K562 (cell line): ENCODE measurements around the gene CEP85L. TPM values are rescaled to one million over a fixed set of nuclear protein-coding genes. Genes with fewer than 3 reads are reported as not detected.

Experiments used
- ATF7 ChIP-seq: fragments of 450-650 bp; IDR thresholded peaks from 2 replicates; pipeline ENCODE4 v1.7.1; 2014; ENCODE audit warnings: mild to moderate bottlenecking, moderate library complexity
- CREB3L1 ChIP-seq: fragments of 450-650 bp; IDR thresholded peaks from 2 replicates; pipeline ENCODE4 v1.6.1; 2014; ENCODE audit warnings: low read depth, mild to moderate bottlenecking, moderate library complexity, borderline replicate concordance
- KDM5B ChIP-seq: fragments of 200-600 bp; sonication (generic); IDR thresholded peaks from 2 replicates; pipeline ENCODE4 v1.6.1; 2012; ENCODE audit warnings: low read depth, mild to moderate bottlenecking, moderate library complexity, low read length, control low read depth, inconsistent platforms; ENCODE audit not compliant: insufficient replicate concordance
- LCOR ChIP-seq: sonication (generic); formaldehyde crosslinking; IDR thresholded peaks from 2 replicates; pipeline ENCODE4 v1.8.0; 2022; ENCODE audit warnings: mild to moderate bottlenecking, missing genetic modification reagents
- NFXL1 ChIP-seq: fragments of 450-650 bp; formaldehyde crosslinking; IDR thresholded peaks from 2 replicates; pipeline ENCODE4 v1.4.0; 2021; ENCODE audit warnings: mild to moderate bottlenecking
- PKNOX1 ChIP-seq: fragments of 450-650 bp; IDR thresholded peaks from 2 replicates; pipeline ENCODE4 v1.6.1; 2016
- PURB ChIP-seq: sonication (generic); formaldehyde crosslinking; IDR thresholded peaks from 2 replicates; pipeline ENCODE4 v1.9.0; 2021; ENCODE audit warnings: low read depth, mild to moderate bottlenecking, missing genetic modification reagents
- RBM22 ChIP-seq: fragments of 200-400 bp; formaldehyde crosslinking; IDR thresholded peaks from 2 replicates; pipeline ENCODE4 v1.6.1; 2018; ENCODE audit warnings: low read length, low read depth; ENCODE audit not compliant: poor library complexity, severe bottlenecking
- SIN3A ChIP-seq, 2 experiments: fragments of 150-350 bp in 1 of 2; IDR thresholded peaks; 2 replicates each; pipeline ENCODE4 v1.6.1; 2011 to 2016; ENCODE audit warnings: borderline replicate concordance in 2 of 2, low read depth in 2 of 2, low read length in 2 of 2, mild to moderate bottlenecking in 2 of 2, moderate library complexity in 2 of 2; ENCODE audit not compliant: control insufficient read depth in 1 of 2
- SRSF9 ChIP-seq: fragments of 200-400 bp; formaldehyde crosslinking; IDR thresholded peaks from 2 replicates; pipeline ENCODE4 v1.6.1; 2017; ENCODE audit warnings: low read depth, low read length, borderline replicate concordance
- ZBTB9 ChIP-seq: fragments of 450-650 bp; formaldehyde crosslinking; IDR thresholded peaks from 2 replicates; pipeline ENCODE4 v1.4.0; 2020; ENCODE audit warnings: mild to moderate bottlenecking, moderate library complexity
- ZFP36 ChIP-seq: fragments of 150-350 bp; IDR thresholded peaks from 2 replicates; pipeline ENCODE4 v1.6.1; 2018; ENCODE audit warnings: low read length, low read depth; ENCODE audit not compliant: partially characterized antibody
- ZFP91 ChIP-seq: sonication (generic); formaldehyde crosslinking; IDR thresholded peaks from 2 replicates; pipeline ENCODE4 v1.8.0; 2022; ENCODE audit warnings: mild to moderate bottlenecking, missing genetic modification reagents
- ZNF431 ChIP-seq: sonication (generic); formaldehyde crosslinking; IDR thresholded peaks from 2 replicates; pipeline ENCODE4 v1.8.0; 2022; ENCODE audit warnings: mild to moderate bottlenecking, missing genetic modification reagents
- ZNF778 ChIP-seq: fragments of 450-650 bp; formaldehyde crosslinking; IDR thresholded peaks from 2 replicates; pipeline ENCODE4 v1.4.0; 2020; ENCODE audit warnings: mild to moderate bottlenecking, moderate library complexity
- polyA plus RNA-seq, 8 experiments: library from polyadenylated mRNA; depleted of rRNA in 4 of 8; stranded (reverse) in 5 of 8; unstranded in 3 of 8; fragments of >200 nt; fragmentation: Nextera tagmentation in 2 of 8; fragmentation: Illumina TruSeq in 1 of 8; extraction: Ambion mirVana in 2 of 8; extraction: Trizol in 1 of 8; gene quantifications; 2 replicates each; pipeline versions ENCODE4 v1.2.1 to v1.2.3, GENCODE V29; 2011 to 2014; ENCODE audit warnings: inconsistent platforms in 1 of 8, missing spikeins in 1 of 8
- total RNA-seq, 7 experiments: library from RNA; depleted of rRNA in 6 of 7; stranded (reverse); fragments of >200 nt in 6 of 7; fragmentation: Illumina TruSeq in 2 of 7; extraction: Trizol in 2 of 7; gene quantifications; 2 replicates each; pipeline versions ENCODE4 v1.2.1 to v1.2.3, GENCODE V29; 2011 to 2021; ENCODE audit warnings: low replicate concordance in 1 of 7
- TF ChIP-seq, protein P1 (sequence below): fragments of 250-450 bp; sonication (Bioruptor Pico); IDR thresholded peaks from 2 replicates; pipeline ENCODE4 v1.8.0; 2021; ENCODE audit warnings: borderline replicate concordance, mild to moderate bottlenecking, moderate library complexity; ENCODE audit not compliant: poor library complexity, severe bottlenecking
- TF ChIP-seq, protein P2 (sequence below), 3 experiments: IDR thresholded peaks in 2 of 3; conservative IDR thresholded peaks in 1 of 3; 2 replicates each; pipeline ENCODE4 v1.5.1; 2011 to 2012; ENCODE audit warnings: low read length in 3 of 3, mild to moderate bottlenecking in 3 of 3, control low read depth in 2 of 3, improper control_type of control experiment in 1 of 3, inconsistent platforms in 1 of 3, low read depth in 1 of 3, mixed read lengths in 1 of 3, moderate library complexity in 1 of 3; ENCODE audit not compliant: insufficient read depth in 2 of 3

Gene CEP85L
- total and polyA plus RNA-seq, 9 of the 15 experiments (the other 6 are each of a cell fraction or from before 2014, with no cell fraction given) = 4.5 to 15.8 (median 8.3) TPM

DNA sequence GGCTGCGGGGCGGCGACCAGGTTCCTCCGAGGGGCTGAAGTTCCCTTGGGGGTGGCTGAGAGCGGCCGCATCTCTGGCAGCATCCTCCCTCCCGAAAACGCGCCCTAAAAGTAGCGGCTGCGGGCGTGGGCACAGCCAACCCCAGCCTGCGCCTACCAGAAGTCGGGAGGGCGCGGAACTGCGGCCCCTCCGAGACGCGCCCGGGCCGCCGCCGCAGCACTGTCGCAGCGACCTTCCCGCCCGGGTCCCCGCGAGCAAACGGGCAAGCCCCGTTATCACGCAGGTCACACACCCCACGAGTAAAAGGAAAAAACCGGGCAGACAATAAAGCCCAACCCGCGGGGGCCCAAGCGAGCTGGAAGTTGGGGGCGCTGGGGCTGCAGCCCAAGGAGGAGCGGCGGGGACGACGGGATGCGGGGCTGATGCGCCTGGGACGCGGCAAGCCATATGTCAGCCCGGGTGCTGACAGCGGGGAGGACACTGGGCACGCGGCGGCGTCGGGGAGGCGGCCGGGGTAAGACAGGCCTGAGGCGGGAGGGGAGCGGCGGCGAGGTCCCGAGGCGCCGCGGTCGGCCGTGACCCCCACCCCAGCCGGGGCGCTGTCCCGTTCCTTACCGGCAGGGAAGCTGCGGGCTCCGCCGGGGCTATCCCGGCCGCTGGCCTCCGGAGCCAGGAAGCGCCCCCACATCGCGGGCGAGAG, 659 bp downstream of the CEP85L start (continued):
- TF ChIP-seq ZFP91 (CRISPR knock-in tag) (no peak), SRSF9 (no peak), ZNF778 (CRISPR knock-in tag) (no peak), NFXL1 (CRISPR knock-in tag) (no peak), SIN3A (IDR thresholded peaks at IDR 0.05; ENCODE audit: borderline replicate concordance in 2 of 2, control insufficient read depth in 1 of 2, low read depth in 2 of 2, low read length in 2 of 2) (no peak), ZBTB9 (CRISPR knock-in tag) (peak; percentile 42; the same call in 1 of the 2 replicates), CREB3L1 (peak; percentile 28; the same call in 1 of the 2 replicates), LCOR (CRISPR knock-in tag) (peak; percentile 24; the same call in 1 of the 2 replicates), ZNF431 (peak; percentile 8; the same call in 1 of the 2 replicates), PURB (no peak), ATF7 (peak; percentile 20; the same call in 1 of the 2 replicates), RBM22 (peak; percentile 69), PKNOX1 (peak; percentile 51; the same call in 1 of the 2 replicates), KDM5B (no peak), ZFP36 (no peak)
- TF ChIP-seq, protein P1, sequence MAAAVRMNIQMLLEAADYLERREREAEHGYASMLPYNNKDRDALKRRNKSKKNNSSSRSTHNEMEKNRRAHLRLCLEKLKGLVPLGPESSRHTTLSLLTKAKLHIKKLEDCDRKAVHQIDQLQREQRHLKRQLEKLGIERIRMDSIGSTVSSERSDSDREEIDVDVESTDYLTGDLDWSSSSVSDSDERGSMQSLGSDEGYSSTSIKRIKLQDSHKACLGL = no peak
- TF ChIP-seq, protein P2, sequence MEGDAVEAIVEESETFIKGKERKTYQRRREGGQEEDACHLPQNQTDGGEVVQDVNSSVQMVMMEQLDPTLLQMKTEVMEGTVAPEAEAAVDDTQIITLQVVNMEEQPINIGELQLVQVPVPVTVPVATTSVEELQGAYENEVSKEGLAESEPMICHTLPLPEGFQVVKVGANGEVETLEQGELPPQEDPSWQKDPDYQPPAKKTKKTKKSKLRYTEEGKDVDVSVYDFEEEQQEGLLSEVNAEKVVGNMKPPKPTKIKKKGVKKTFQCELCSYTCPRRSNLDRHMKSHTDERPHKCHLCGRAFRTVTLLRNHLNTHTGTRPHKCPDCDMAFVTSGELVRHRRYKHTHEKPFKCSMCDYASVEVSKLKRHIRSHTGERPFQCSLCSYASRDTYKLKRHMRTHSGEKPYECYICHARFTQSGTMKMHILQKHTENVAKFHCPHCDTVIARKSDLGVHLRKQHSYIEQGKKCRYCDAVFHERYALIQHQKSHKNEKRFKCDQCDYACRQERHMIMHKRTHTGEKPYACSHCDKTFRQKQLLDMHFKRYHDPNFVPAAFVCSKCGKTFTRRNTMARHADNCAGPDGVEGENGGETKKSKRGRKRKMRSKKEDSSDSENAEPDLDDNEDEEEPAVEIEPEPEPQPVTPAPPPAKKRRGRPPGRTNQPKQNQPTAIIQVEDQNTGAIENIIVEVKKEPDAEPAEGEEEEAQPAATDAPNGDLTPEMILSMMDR (IDR thresholded peaks at IDR 0.05 in 2 of 3, conservative IDR thresholded peaks at IDR 0.05 in 1 of 3; ENCODE audit: insufficient read depth in 2 of 3, low read depth in 1 of 3, low read length in 3 of 3) = 0 out of 6 replicates have a peak, but pooled peaks of 1 of the 3 experiments have one; percentile 2
